Panc1 (cell line): ENCODE results near the gene TRIM44. TPM values are rescaled to one million over a fixed set of nuclear protein-coding genes. Genes with fewer than 3 reads are reported as not detected.
"Not testable (repeated sequence)": the region's sequence is repeated elsewhere in the genome, so short reads cannot be mapped to it uniquely, and the experiment has no call there.

Source experiments
- ATAC-seq: fragments of 200-7000 bp; cut with Tn5 transposase; 2 replicates; pipeline ENCODE4 v1.9.1; 2020; ENCODE audit warnings: mild to moderate bottlenecking, moderate library complexity
- BruUV-seq: library from RNA; stranded (reverse); fragments of 400-500 nt; replicated peaks from 2 replicates; lab custom pipeline; 2021; lab: Mats Ljungman, UMichigan
- CTCF ChIA-PET: fragments of 300-600 bp; sonication (Branson Sonifier 250); formaldehyde crosslinking; loops from one replicate; lab custom pipeline; 2022; ENCODE audit warnings: antibody characterized with exemption; lab: Charles Lee
- POLR2A ChIA-PET: fragments of 300-600 bp; sonication (Branson Sonifier 250); formaldehyde crosslinking; loops from one replicate; lab custom pipeline; 2022; ENCODE audit warnings: antibody characterized with exemption; lab: Charles Lee
- DNase-seq: peaks from one replicate; pipeline ENCODE4 v3.0.0-alpha.2; 2010; ENCODE audit warnings: low read depth, low spot score
- H3K27ac ChIP-seq: 2 replicates; pipeline ENCODE4 v1.5.1; 2011; ENCODE audit warnings: mild to moderate bottlenecking, low read length, inconsistent platforms
- H3K27me3 ChIP-seq: fragments of 200-500 bp; sonication (Bioruptor generic); 2 replicates; pipeline ENCODE4 v1.6.0; 2014; ENCODE audit warnings: low read length, inconsistent platforms; ENCODE audit not compliant: control insufficient read depth, insufficient read depth
- H3K36me3 ChIP-seq: fragments of 200-500 bp; sonication (Bioruptor generic); 2 replicates; pipeline ENCODE4 v1.5.1; 2014; ENCODE audit warnings: inconsistent platforms, mild to moderate bottlenecking, low read length, moderate library complexity; ENCODE audit not compliant: control insufficient read depth, insufficient read depth
- H3K4me1 ChIP-seq: 2 replicates; pipeline ENCODE4 v1.5.1; 2011; ENCODE audit warnings: inconsistent platforms, mild to moderate bottlenecking, low read length, moderate library complexity; ENCODE audit not compliant: control insufficient read depth, insufficient read depth
- H3K4me3 ChIP-seq, 2 experiments: 2 replicates each; pipeline ENCODE4 v1.5.1; 2011 to 2012; ENCODE audit warnings: low read depth in 2 of 2, low read length in 2 of 2, mild to moderate bottlenecking in 2 of 2, inconsistent platforms in 1 of 2, moderate library complexity in 1 of 2
- H3K9me3 ChIP-seq: fragments of 200-500 bp; sonication (Bioruptor generic); 2 replicates; pipeline ENCODE4 v1.5.1; 2014; ENCODE audit warnings: low read depth, mild to moderate bottlenecking, inconsistent platforms, low read length, moderate library complexity; ENCODE audit not compliant: control insufficient read depth, insufficient read depth
- POLR2AphosphoS5 ChIP-seq: IDR thresholded peaks from 2 replicates; pipeline ENCODE4 v1.6.1; 2012; ENCODE audit warnings: mild to moderate bottlenecking, low read depth, low read length, moderate library complexity
- SIN3A ChIP-seq: IDR thresholded peaks from 2 replicates; pipeline ENCODE4 v1.6.1; 2012; ENCODE audit warnings: low read depth, mild to moderate bottlenecking, low read length, moderate library complexity, borderline replicate concordance; ENCODE audit not compliant: insufficient read depth
- TCF7L2 ChIP-seq: IDR thresholded peaks from 2 replicates; pipeline ENCODE4 v1.6.1; 2011; ENCODE audit warnings: mild to moderate bottlenecking, low read depth, low read length, inconsistent platforms
- in situ Hi-C: cut with HindIII; loops from 2 replicates; pipeline ENCODE4 v1.10.0; 2016; ENCODE audit warnings: low sequenced_read_pairs, low pct_unique_long_range_greater_than_20kb
- intact Hi-C: fragments of 100-400 bp; cut with micrococcal nuclease; formaldehyde crosslinking; loops from one replicate; pipeline ENCODE4 v1.10.0; 2022; ENCODE audit not compliant: unreplicated experiment
- total RNA-seq: library from RNA; stranded (reverse); gene quantifications from one replicate; pipeline ENCODE4 v1.2.1, GENCODE V29; 2021; ENCODE audit not compliant: unreplicated experiment
- TF ChIP-seq, protein P1 (sequence below), 2 experiments: IDR thresholded peaks; 2 replicates each; pipeline ENCODE4 v1.6.1; 2011 to 2012; ENCODE audit warnings: low read depth in 2 of 2, control low read depth in 1 of 2, low read length in 1 of 2, mild to moderate bottlenecking in 1 of 2, moderate library complexity in 1 of 2; ENCODE audit not compliant: insufficient read depth in 1 of 2
- TF ChIP-seq, protein P2 (sequence below): fragments of 450-650 bp; IDR thresholded peaks from 2 replicates; pipeline ENCODE4 v1.5.1; 2017; ENCODE audit warnings: mild to moderate bottlenecking

Gene TRIM44
- total RNA-seq, 1 experiment from 2014 or later: 80.3 TPM

DNA sequence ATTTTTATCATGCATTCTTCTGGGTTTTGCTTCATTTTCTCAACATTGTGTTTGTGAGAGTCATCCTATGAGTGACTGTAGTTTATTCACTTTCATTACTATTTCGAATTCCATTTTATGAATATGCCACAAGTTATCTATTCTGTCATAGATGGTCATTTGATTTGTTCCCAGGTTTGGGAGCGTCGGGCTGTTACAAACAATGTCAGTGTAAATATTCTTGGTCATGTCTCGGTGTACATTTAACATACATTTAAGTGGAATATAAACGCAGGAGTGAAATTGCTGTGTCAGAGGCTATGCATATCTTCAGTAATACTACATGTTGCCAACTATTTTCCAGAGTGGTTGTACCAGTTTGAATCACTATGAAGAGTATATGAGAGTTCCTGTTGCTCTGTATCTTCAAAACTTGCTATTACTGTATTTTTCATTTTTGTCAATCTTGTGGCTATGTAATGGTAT lies 2.4 kb downstream of the TRIM44 start:
- no peak for DNase-seq
- BruUV-seq: no TSS peak
- H3K9me3 ChIP-seq: peaks cover 17% of the 10 kb centered on the region; the same call in 1 of the 2 replicates
- H3K4me1 ChIP-seq: peaks cover 8% of the 10 kb centered on the region
- no peak overlapping the region for H3K4me3 ChIP-seq
- H3K27me3 ChIP-seq: no peaks in the 10 kb centered on the region
- in situ Hi-C loops: no loop called here
- TF ChIP-seq, protein P1, sequence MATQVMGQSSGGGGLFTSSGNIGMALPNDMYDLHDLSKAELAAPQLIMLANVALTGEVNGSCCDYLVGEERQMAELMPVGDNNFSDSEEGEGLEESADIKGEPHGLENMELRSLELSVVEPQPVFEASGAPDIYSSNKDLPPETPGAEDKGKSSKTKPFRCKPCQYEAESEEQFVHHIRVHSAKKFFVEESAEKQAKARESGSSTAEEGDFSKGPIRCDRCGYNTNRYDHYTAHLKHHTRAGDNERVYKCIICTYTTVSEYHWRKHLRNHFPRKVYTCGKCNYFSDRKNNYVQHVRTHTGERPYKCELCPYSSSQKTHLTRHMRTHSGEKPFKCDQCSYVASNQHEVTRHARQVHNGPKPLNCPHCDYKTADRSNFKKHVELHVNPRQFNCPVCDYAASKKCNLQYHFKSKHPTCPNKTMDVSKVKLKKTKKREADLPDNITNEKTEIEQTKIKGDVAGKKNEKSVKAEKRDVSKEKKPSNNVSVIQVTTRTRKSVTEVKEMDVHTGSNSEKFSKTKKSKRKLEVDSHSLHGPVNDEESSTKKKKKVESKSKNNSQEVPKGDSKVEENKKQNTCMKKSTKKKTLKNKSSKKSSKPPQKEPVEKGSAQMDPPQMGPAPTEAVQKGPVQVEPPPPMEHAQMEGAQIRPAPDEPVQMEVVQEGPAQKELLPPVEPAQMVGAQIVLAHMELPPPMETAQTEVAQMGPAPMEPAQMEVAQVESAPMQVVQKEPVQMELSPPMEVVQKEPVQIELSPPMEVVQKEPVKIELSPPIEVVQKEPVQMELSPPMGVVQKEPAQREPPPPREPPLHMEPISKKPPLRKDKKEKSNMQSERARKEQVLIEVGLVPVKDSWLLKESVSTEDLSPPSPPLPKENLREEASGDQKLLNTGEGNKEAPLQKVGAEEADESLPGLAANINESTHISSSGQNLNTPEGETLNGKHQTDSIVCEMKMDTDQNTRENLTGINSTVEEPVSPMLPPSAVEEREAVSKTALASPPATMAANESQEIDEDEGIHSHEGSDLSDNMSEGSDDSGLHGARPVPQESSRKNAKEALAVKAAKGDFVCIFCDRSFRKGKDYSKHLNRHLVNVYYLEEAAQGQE (IDR thresholded peaks at IDR 0.05; ENCODE audit: insufficient read depth in 1 of 2, low read depth in 2 of 2, low read length in 1 of 2): no peak
- TF ChIP-seq SIN3A: no peak
- TF ChIP-seq, protein P2, sequence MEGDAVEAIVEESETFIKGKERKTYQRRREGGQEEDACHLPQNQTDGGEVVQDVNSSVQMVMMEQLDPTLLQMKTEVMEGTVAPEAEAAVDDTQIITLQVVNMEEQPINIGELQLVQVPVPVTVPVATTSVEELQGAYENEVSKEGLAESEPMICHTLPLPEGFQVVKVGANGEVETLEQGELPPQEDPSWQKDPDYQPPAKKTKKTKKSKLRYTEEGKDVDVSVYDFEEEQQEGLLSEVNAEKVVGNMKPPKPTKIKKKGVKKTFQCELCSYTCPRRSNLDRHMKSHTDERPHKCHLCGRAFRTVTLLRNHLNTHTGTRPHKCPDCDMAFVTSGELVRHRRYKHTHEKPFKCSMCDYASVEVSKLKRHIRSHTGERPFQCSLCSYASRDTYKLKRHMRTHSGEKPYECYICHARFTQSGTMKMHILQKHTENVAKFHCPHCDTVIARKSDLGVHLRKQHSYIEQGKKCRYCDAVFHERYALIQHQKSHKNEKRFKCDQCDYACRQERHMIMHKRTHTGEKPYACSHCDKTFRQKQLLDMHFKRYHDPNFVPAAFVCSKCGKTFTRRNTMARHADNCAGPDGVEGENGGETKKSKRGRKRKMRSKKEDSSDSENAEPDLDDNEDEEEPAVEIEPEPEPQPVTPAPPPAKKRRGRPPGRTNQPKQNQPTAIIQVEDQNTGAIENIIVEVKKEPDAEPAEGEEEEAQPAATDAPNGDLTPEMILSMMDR: no peak
- no peak for TF ChIP-seq TCF7L2
- no peak for TF ChIP-seq POLR2AphosphoS5
- POLR2A ChIA-PET: interaction anchor here (0.6 kb wide), 1 partner anchor 302 kb away, joined by 3 read pairs; no protein-coding TSS in a partner anchor
- CTCF ChIA-PET: no interaction called here
- no peaks in the 10 kb centered on the region for H3K36me3 ChIP-seq
- H3K27ac ChIP-seq: no peak overlapping the region
- intact Hi-C loops: no loop called here
- ATAC-seq: no peak

DNA sequence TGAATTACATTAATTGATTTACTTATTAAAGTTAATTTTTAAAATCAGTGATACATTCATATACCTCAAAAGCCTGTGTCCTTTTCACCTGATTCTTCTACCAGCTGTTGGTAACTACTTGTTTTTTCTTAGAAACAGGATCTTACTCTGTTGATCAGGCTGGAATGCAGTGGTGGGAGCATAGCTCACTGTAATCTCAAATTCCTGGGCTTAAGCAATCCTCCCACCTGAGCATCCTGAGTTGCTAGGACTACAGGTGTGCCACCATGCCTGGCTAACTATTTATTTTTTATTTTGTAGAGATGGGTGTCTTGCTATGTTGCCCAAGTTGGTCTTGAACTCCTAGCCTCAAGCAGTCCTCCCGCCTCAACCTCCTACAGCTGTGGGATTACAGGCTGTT lies 4.7 kb downstream of the TRIM44 start:
- Histone ChIP-seq H3K9me3 (peaks cover 17% of the 10 kb centered on the region; the same call in 1 of the 2 replicates), H3K27ac (no peak overlapping the region), H3K27me3 (no peaks in the 10 kb centered on the region), H3K4me3 (no peak overlapping the region), H3K36me3 (no peaks in the 10 kb centered on the region), H3K4me1 (no peaks in the 10 kb centered on the region; the same call in 1 of the 2 replicates)
- in situ Hi-C loops (no loop called here), intact Hi-C loops (no loop called here)
- CTCF ChIA-PET: no interaction called here
- no peak for ATAC-seq
- TF ChIP-seq TCF7L2 (no peak), SIN3A (no peak), POLR2AphosphoS5 (no peak)
- TF ChIP-seq, protein P2: no peak
- TF ChIP-seq, protein P1 (IDR thresholded peaks at IDR 0.05; ENCODE audit: insufficient read depth in 1 of 2, low read depth in 2 of 2, low read length in 1 of 2): no peak
- BruUV-seq: no TSS peak
- DNase-seq: no peak
- POLR2A ChIA-PET: no interaction called here

DNA sequence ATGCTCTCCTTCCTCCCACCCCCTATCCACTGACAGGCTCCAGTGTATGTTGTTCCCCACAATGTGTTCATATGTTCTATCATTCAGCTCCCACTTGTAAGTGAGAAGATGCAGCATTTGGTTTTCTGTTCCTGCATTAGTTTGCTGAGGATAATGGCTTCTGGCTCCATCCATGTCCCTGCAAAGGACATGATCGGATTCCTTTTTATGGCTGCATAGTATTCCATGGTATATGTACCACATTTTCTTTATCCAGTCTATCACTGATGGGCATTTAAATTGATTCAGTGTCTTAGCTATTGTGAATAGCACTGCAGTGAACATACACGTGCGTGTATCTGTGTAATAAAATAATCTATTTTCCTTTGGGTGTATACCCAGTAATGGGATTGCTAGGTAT lies 5.8 kb downstream of the TRIM44 start:
- H3K9me3 ChIP-seq: peaks cover 17% of the 10 kb centered on the region; the same call in 1 of the 2 replicates
- BruUV-seq, H3K27me3 ChIP-seq, CTCF ChIA-PET, in situ Hi-C loops, H3K36me3 ChIP-seq, H3K27ac ChIP-seq, H3K4me1 ChIP-seq, DNase-seq, intact Hi-C loops, ATAC-seq, H3K4me3 ChIP-seq, POLR2A ChIA-PET: not testable (repeated sequence)
